SK-N-SH (cell line): ENCODE data around the gene TFEB. TPM values are rescaled to one million over a fixed set of nuclear protein-coding genes. Genes with fewer than 3 reads are reported as not detected.

Source experiments
- CTCF ChIA-PET: fragments of 300-600, 350-600 bp; formaldehyde crosslinking; extraction: SDS; loops from one replicate; lab custom pipeline; 2021; lab: Yijun Ruan, JAX
- POLR2A ChIA-PET: fragments of 350-600 bp; sonication (Branson Sonifier 250); formaldehyde crosslinking; extraction: SDS; loops from one replicate; lab custom pipeline; 2020; ENCODE audit warnings: antibody characterized with exemption, inconsistent platforms; lab: Yijun Ruan, JAX
- DNase-seq: peaks from one replicate; pipeline ENCODE4 v3.0.0; 2012
- H2AFZ ChIP-seq: fragments of 200-600 bp; sonication (generic); 2 replicates; pipeline ENCODE4 v1.8.1; 2016; ENCODE audit warnings: antibody characterized with exemption, mild to moderate bottlenecking, low read depth
- H3F3A ChIP-seq: fragments of 200-600 bp; sonication (generic); replicated peaks from 2 replicates; pipeline ENCODE3; 2016; ENCODE audit warnings: antibody characterized with exemption, mild to moderate bottlenecking; ENCODE audit not compliant: insufficient read depth
- H3K27ac ChIP-seq, 2 experiments: fragments of 200-500 bp in 1 of 2; fragments of 200-600 bp in 1 of 2; sonication (Bioruptor generic) in 1 of 2; sonication (generic), shearing (Covaris generic) in 1 of 2; 2 replicates each; pipeline versions ENCODE4 v1.5.1 to v1.6.1; 2014 to 2016; ENCODE audit warnings: low read depth in 2 of 2, inconsistent platforms in 1 of 2, low read length in 1 of 2, mild to moderate bottlenecking in 1 of 2, mixed read lengths in 1 of 2
- H3K27me3 ChIP-seq: fragments of 200-600 bp; sonication (generic), shearing (Covaris generic); 2 replicates; pipeline ENCODE4 v1.6.1; 2016; ENCODE audit warnings: mixed run types; ENCODE audit not compliant: insufficient read depth
- H3K36me3 ChIP-seq, 2 experiments: fragments of 200-500 bp in 1 of 2; fragments of 200-600 bp in 1 of 2; sonication (Bioruptor generic) in 1 of 2; sonication (generic) in 1 of 2; replicated peaks in 1 of 2; 2 replicates each; pipeline versions ENCODE3 to v1.5.1; 2014 to 2016; ENCODE audit warnings: low read length in 1 of 2, mild to moderate bottlenecking in 1 of 2; ENCODE audit not compliant: insufficient read depth in 2 of 2, control insufficient read depth in 1 of 2
- H3K4me1 ChIP-seq, 2 experiments: fragments of 200-500 bp in 1 of 2; fragments of 200-600 bp in 1 of 2; sonication (Bioruptor generic) in 1 of 2; sonication (generic), shearing (Covaris generic) in 1 of 2; 2 replicates each; pipeline versions ENCODE4 v1.5.1 to v1.6.1; 2014 to 2016; ENCODE audit warnings: low read depth in 1 of 2, low read length in 1 of 2, mixed run types in 1 of 2; ENCODE audit not compliant: insufficient read depth in 2 of 2, control insufficient read depth in 1 of 2
- H3K4me2 ChIP-seq: fragments of 200-600 bp; sonication (generic), shearing (Covaris generic); 2 replicates; pipeline ENCODE4 v1.6.1; 2017; ENCODE audit warnings: mixed run types
- H3K4me3 ChIP-seq, 2 experiments: fragments of 200-500 bp in 1 of 2; fragments of 200-600 bp in 1 of 2; sonication (Bioruptor generic) in 1 of 2; sonication (generic), shearing (Covaris generic) in 1 of 2; 2 replicates each; pipeline versions ENCODE4 v1.5.1 to v1.8.1; 2014 to 2016; ENCODE audit warnings: low read depth in 2 of 2, inconsistent platforms in 1 of 2, low read length in 1 of 2, mild to moderate bottlenecking in 1 of 2, mixed read lengths in 1 of 2, moderate library complexity in 1 of 2
- H3K79me2 ChIP-seq: fragments of 200-600 bp; sonication (generic); 2 replicates; pipeline ENCODE4 v1.8.1; 2017; ENCODE audit warnings: mild to moderate bottlenecking; ENCODE audit not compliant: insufficient read depth
- H3K9ac ChIP-seq: fragments of 200-600 bp; sonication (generic); 2 replicates; pipeline ENCODE4 v1.6.1; 2017; ENCODE audit warnings: mixed run types
- H3K9me2 ChIP-seq: fragments of 200-600 bp; sonication (generic); 2 replicates; pipeline ENCODE4 v1.6.1; 2017; ENCODE audit warnings: mixed run types
- H3K9me3 ChIP-seq: fragments of 200-600 bp; sonication (generic); 2 replicates; pipeline ENCODE4 v1.6.1; 2017; ENCODE audit warnings: mixed run types, mild to moderate bottlenecking, moderate library complexity
- H4K20me1 ChIP-seq: fragments of 200-600 bp; sonication (generic); 2 replicates; pipeline ENCODE4 v1.6.1; 2017; ENCODE audit warnings: mild to moderate bottlenecking, mixed run types; ENCODE audit not compliant: insufficient read depth
- EP300 ChIP-seq, 2 experiments: IDR thresholded peaks; 2 replicates each; pipeline versions ENCODE4 v1.4.0 to v1.6.1; 2012; ENCODE audit warnings: borderline replicate concordance in 1 of 2, low read depth in 1 of 2, low read length in 1 of 2
- FOXJ3 ChIP-seq: sonication (generic); formaldehyde crosslinking; IDR thresholded peaks from 2 replicates; pipeline ENCODE4 v1.5.1; 2020; ENCODE audit warnings: mild to moderate bottlenecking, missing genetic modification reagents
- JUND ChIP-seq: IDR thresholded peaks from 2 replicates; pipeline ENCODE4 v1.4.0; 2012
- MXI1 ChIP-seq: IDR thresholded peaks from 2 replicates; pipeline ENCODE4 v1.6.1; 2012; ENCODE audit warnings: mild to moderate bottlenecking, low read depth, low read length, improper control_type of control experiment
- NFIC ChIP-seq: IDR thresholded peaks from 2 replicates; pipeline ENCODE4 v1.4.0; 2012; ENCODE audit warnings: borderline replicate concordance
- NRF1 ChIP-seq: IDR thresholded peaks from 2 replicates; pipeline ENCODE4 v1.6.1; 2012; ENCODE audit warnings: low read depth, mild to moderate bottlenecking, low read length
- PBX3 ChIP-seq: IDR thresholded peaks from 2 replicates; pipeline ENCODE4; 2012
- POLR2AphosphoS5 ChIP-seq: IDR thresholded peaks from 2 replicates; pipeline ENCODE4 v1.6.1; 2012; ENCODE audit warnings: low read depth, low read length
- RAD21 ChIP-seq: IDR thresholded peaks from 2 replicates; pipeline ENCODE4 v1.6.1; 2012; ENCODE audit warnings: mild to moderate bottlenecking, low read length
- RCOR1 ChIP-seq: fragments of 150-350 bp; IDR thresholded peaks from 2 replicates; pipeline ENCODE4 v1.6.1; 2017; ENCODE audit warnings: antibody characterized with exemption, low read length
- REST ChIP-seq: IDR thresholded peaks from 2 replicates; pipeline ENCODE4 v1.6.1; 2012; ENCODE audit warnings: mild to moderate bottlenecking, low read depth, low read length, moderate library complexity
- RFX5 ChIP-seq: IDR thresholded peaks from 2 replicates; pipeline ENCODE4 v1.6.1; 2012; ENCODE audit warnings: mild to moderate bottlenecking, improper control_type of control experiment, low read length
- USF1 ChIP-seq: IDR thresholded peaks from 2 replicates; pipeline ENCODE4 v1.4.0; 2012; ENCODE audit warnings: low read depth, borderline replicate concordance
- ZBTB33 ChIP-seq: IDR thresholded peaks from 2 replicates; pipeline ENCODE4 v1.4.0; 2012; ENCODE audit warnings: low read depth, borderline replicate concordance
- WGBS: methylation state at CpG from one replicate; pipeline ENCODE4 v1.1.6; 2017; ENCODE audit warnings: low lambda C conversion rate; 5-methylcytosine and 5-hydroxymethylcytosine counted together
- polyA plus RNA-seq, 3 experiments: library from polyadenylated mRNA; depleted of rRNA; stranded (reverse); fragments of >200 nt; gene quantifications; 2 replicates each; pipeline ENCODE4 v1.2.3, GENCODE V29; 2012

TFEB gene
- polyA plus RNA-seq, 1 of the 3 experiments (the other 2 are of a cell fraction), result 6.2 TPM

GRCh38 chr6:41721414-41721813, 14.0 kb downstream of the TFEB start:
- WGBS, result 100% methylated on average over 3 of the region's 3 CpGs
- Histone ChIP-seq H3K4me2 (no peak overlapping the region), H3K27ac (no peak overlapping the region), H3F3A (no peaks in the 10 kb centered on the region), H3K9ac (no peak overlapping the region), H4K20me1 (peaks cover 5% of the 10 kb centered on the region; the same call in 1 of the 2 replicates), H2AFZ (no peak overlapping the region), H3K36me3 (no peaks in the 10 kb centered on the region), H3K4me1 (peaks cover 27 to 30% of the 10 kb centered on the region in 2 experiments; a peak in 3 of 4 replicates), H3K9me3 (no peaks in the 10 kb centered on the region), H3K4me3 (no peak overlapping the region), H3K79me2 (peaks cover 33% of the 10 kb centered on the region; the same call in 1 of the 2 replicates), H3K9me2 (no peaks in the 10 kb centered on the region), H3K27me3 (no peaks in the 10 kb centered on the region)
- ChIA-PET CTCF (interaction anchor here (1.5 to 2.1 kb wide), 2 partner anchors 16 to 21 kb away, joined by 3 to 15 read pairs; no protein-coding TSS in a partner anchor), POLR2A (no interaction called here)
- TF ChIP-seq RCOR1, result no peak
- no peak for TF ChIP-seq ZBTB33
- DNase-seq, result no peak

- 86% methylated on average over 1 of the region's 2 CpGs for WGBS
- H3K9me3 ChIP-seq, result no peaks in the 10 kb centered on the region
- ChIA-PET CTCF (interaction anchor here (1.3 to 1.9 kb wide), 4 partner anchors 14 to 296 kb away, joined by 3 to 6 read pairs (median 4); no protein-coding TSS in a partner anchor), POLR2A (no interaction called here)
- H3K4me1 ChIP-seq, result peaks cover 30 to 37% of the 10 kb centered on the region in 2 experiments; a peak in 3 of 4 replicates
- H3K27me3 ChIP-seq, result no peaks in the 10 kb centered on the region
- no peak overlapping the region for H2AFZ ChIP-seq
- H3K36me3 ChIP-seq, result no peaks in the 10 kb centered on the region
- no peak for DNase-seq
- H4K20me1 ChIP-seq, result peaks cover 6% of the 10 kb centered on the region; the same call in 1 of the 2 replicates
- no peak overlapping the region for H3K27ac ChIP-seq
- H3K4me2 ChIP-seq, result no peak overlapping the region
- no peaks in the 10 kb centered on the region for H3F3A ChIP-seq
- no peak overlapping the region for H3K4me3 ChIP-seq
- peaks cover 30% of the 10 kb centered on the region; the same call in 1 of the 2 replicates for H3K79me2 ChIP-seq
- H3K9ac ChIP-seq, result no peak overlapping the region
- H3K9me2 ChIP-seq, result no peaks in the 10 kb centered on the region
- TF ChIP-seq MXI1, result no peak
- no peak for TF ChIP-seq RFX5
- TF ChIP-seq USF1, result no peak
- no peak for TF ChIP-seq RAD21
- TF ChIP-seq REST, result no peak
- no peak for TF ChIP-seq EP300 (IDR thresholded peaks at IDR 0.05; ENCODE audit: borderline replicate concordance in 1 of 2, low read depth in 1 of 2, low read length in 1 of 2)
- no peak for TF ChIP-seq FOXJ3
- no peak for TF ChIP-seq NRF1
- no peak for TF ChIP-seq PBX3
- no peak for TF ChIP-seq RCOR1
- TF ChIP-seq POLR2AphosphoS5, result no peak
- no peak for TF ChIP-seq NFIC
- no peak for TF ChIP-seq JUND
Measured at GRCh38 chr6:41720783-41721182, 14.6 kb downstream of the TFEB start.
